GM10266 (cell line): ENCODE measurements around the gene RSPRY1.

Experiments used
- DNase-seq: peaks from one replicate; pipeline ENCODE4 v3.0.0; 2012; ENCODE audit errors: extremely low spot score
- TF ChIP-seq, protein P1 (sequence below): IDR thresholded peaks from 2 replicates; pipeline ENCODE4 v1.5.1; 2012; ENCODE audit warnings: mild to moderate bottlenecking, low read depth; ENCODE audit not compliant: control insufficient read depth, insufficient read depth; ENCODE audit errors: missing control alignments

RSPRY1 gene

DNA sequence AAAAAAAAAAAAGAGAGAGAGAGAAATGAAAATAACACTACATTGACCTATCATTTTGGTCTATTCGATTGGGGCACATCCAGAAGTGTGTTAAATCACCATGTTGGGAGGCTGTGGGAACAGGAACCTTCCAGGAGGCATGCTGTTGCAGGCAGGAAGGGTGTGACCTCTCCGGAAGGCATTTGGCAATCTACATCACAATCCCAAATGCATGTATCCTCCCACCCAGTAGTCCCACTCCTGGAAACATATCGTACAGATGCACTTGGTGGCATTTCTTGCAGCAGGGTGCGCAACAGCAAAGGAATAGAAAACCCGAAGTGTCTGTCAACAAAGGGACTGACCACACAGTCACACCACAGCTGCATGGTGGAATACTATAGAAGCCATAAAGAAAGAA, 90.5 kb downstream of the RSPRY1 start:
- no peak for DNase-seq
- TF ChIP-seq, protein P1, sequence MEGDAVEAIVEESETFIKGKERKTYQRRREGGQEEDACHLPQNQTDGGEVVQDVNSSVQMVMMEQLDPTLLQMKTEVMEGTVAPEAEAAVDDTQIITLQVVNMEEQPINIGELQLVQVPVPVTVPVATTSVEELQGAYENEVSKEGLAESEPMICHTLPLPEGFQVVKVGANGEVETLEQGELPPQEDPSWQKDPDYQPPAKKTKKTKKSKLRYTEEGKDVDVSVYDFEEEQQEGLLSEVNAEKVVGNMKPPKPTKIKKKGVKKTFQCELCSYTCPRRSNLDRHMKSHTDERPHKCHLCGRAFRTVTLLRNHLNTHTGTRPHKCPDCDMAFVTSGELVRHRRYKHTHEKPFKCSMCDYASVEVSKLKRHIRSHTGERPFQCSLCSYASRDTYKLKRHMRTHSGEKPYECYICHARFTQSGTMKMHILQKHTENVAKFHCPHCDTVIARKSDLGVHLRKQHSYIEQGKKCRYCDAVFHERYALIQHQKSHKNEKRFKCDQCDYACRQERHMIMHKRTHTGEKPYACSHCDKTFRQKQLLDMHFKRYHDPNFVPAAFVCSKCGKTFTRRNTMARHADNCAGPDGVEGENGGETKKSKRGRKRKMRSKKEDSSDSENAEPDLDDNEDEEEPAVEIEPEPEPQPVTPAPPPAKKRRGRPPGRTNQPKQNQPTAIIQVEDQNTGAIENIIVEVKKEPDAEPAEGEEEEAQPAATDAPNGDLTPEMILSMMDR: no peak

GRCh38 chr16:57277586-57277985, 91.5 kb downstream of the RSPRY1 start:
- TF ChIP-seq, protein P1: no peak
- DNase-seq: no peak

DNA sequence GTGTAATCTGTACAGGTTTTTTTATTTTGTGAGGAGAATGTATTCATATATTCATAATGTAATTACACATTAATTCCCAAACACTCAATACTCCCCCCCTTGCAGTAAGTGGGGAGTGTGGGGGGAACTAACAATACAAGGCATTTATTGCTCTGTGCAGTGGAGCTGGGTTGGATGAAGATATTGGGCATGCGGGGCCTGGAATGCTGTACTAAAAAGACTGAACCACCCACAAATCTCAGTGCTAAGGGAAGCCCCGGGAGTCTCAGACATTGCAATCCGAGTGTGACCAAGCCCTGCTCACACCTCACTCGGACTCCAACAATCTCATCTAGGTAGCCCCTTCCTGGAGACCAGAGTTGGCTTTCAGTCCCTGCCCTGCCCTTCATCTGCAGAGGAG, 92.4 kb downstream of the RSPRY1 start:
- TF ChIP-seq, protein P1: no peak

GRCh38 chr16:57279780-57280638, 93.9 kb downstream of the RSPRY1 start:
- TF ChIP-seq, protein P1: no peak
- DNase-seq: no peak

More for the DNA sequence above, 92.4 kb downstream of the RSPRY1 start:
- no peak for DNase-seq

GRCh38 chr16:57281791-57282190, 95.7 kb downstream of the RSPRY1 start:
- TF ChIP-seq, protein P1: no peak
- no peak for DNase-seq

DNA sequence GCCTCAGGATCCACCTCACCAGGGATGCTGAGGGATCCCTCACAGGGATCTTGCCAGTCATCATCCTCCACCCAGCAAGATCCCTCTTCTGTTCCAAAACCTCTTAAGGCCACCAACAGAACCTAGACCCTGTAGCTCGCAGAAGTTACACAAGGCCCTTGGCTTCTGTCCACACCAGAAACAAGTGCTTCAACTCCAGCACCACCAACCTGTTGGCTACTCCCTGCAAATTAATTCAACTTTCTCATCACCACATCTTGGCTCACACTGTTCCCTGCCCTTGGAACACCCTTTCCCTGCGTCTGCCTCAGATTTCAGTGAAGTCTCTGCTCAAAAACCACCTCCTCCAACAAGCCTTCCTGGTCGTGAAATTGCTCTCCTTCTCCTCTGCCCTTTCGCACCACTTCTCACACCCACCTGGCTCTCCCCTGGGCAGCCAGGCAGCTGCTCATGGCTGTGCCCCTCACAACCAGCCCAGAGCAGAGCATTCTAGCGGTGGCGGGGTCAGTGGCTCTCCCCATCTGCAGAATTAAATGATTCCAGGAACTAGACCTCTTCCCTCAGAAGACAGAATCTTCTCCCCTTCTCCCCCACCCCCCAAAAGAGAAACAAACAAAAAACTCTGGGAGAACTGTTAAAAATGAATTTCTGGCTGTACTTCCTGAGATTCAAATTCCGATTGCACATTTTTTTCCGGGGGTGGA, 96.5 kb downstream of the RSPRY1 start:
- DNase-seq: no peak
- TF ChIP-seq, protein P1: no peak

- DNase-seq: no peak
- TF ChIP-seq, protein P1: no peak
Observed at GRCh38 chr16:57283214-57283958, 97.3 kb downstream of the RSPRY1 start.
